H1 (cell line): ENCODE measurements around the gene UNC119. TPM values are rescaled to one million over a fixed set of nuclear protein-coding genes. Genes with fewer than 3 reads are reported as not detected.
A peak's percentile ranks its signal among the peaks of the same experiment; 100 is the strongest.

ENCODE experiments used
- CTCF ChIA-PET: fragments of 300-600 bp; sonication (Branson Sonifier 250); formaldehyde crosslinking; loops from one replicate; lab custom pipeline; 2021; ENCODE audit not compliant: partially characterized antibody; lab: Charles Lee
- POLR2A ChIA-PET: fragments of 300-600 bp; sonication (Branson Sonifier 250); formaldehyde crosslinking; loops from one replicate; lab custom pipeline; 2021; ENCODE audit warnings: inconsistent platforms; ENCODE audit not compliant: partially characterized antibody; lab: Charles Lee
- DNase-seq, 2 experiments: peaks; one replicate each; pipeline versions ENCODE4 v3.0.0 to v3.0.0-alpha.2; 2010 to 2022; ENCODE audit warnings: low spot score in 2 of 2, low read depth in 1 of 2, mixed read lengths in 1 of 2
- FAIRE-seq: peaks from 2 replicates; lab custom pipeline; 2011; peaks lifted over from hg19 to GRCh38; lab: Jason Lieb, UNC
- H2AFZ ChIP-seq: 2 replicates; pipeline ENCODE4 v1.8.1; 2012; ENCODE audit warnings: low read length, inconsistent platforms
- H2AK5ac ChIP-seq: 2 replicates; pipeline ENCODE4 v1.6.1; 2013; ENCODE audit warnings: low read depth, low read length
- H2BK120ac ChIP-seq: replicated peaks from 2 replicates; pipeline ENCODE3; 2013; ENCODE audit warnings: low read depth, low read length, inconsistent platforms
- H2BK12ac ChIP-seq: 2 replicates; pipeline ENCODE4 v1.6.1; 2013; ENCODE audit warnings: low read depth, low read length
- H2BK15ac ChIP-seq: 2 replicates; pipeline ENCODE4 v1.6.1; 2013; ENCODE audit warnings: low read length
- H2BK20ac ChIP-seq: 2 replicates; pipeline ENCODE4 v1.6.1; 2013; ENCODE audit warnings: low read length
- H2BK5ac ChIP-seq: 2 replicates; pipeline ENCODE4 v1.6.1; 2013; ENCODE audit warnings: low read depth, low read length
- H3K14ac ChIP-seq: 2 replicates; pipeline ENCODE4 v1.6.1; 2013; ENCODE audit warnings: inconsistent platforms; ENCODE audit not compliant: insufficient read length
- H3K18ac ChIP-seq: 2 replicates; pipeline ENCODE4 v1.6.1; 2013; ENCODE audit warnings: low read length; ENCODE audit errors: extremely low read depth
- H3K23ac ChIP-seq: 2 replicates; pipeline ENCODE4 v1.6.1; 2013; ENCODE audit warnings: inconsistent platforms; ENCODE audit not compliant: insufficient read length
- H3K23me2 ChIP-seq: 2 replicates; pipeline ENCODE4 v1.6.1; 2013; ENCODE audit warnings: low read depth, low read length
- H3K27ac ChIP-seq: 2 replicates; pipeline ENCODE4 v1.6.1; 2011; ENCODE audit warnings: low read depth, low read length, inconsistent platforms
- H3K27me3 ChIP-seq, 4 experiments: replicated peaks in 1 of 4; 1 replicate in 1 of 4; 2 replicates in 3 of 4; pipeline versions ENCODE4 v1.6.1 to v1.8.1; 2011 to 2013; ENCODE audit warnings: low read length in 3 of 4, mild to moderate bottlenecking in 3 of 4, inconsistent platforms in 2 of 4, mixed read lengths in 2 of 4, moderate library complexity in 1 of 4; ENCODE audit not compliant: control insufficient read depth in 3 of 4, insufficient read depth in 3 of 4; ENCODE audit errors: extremely low read depth in 1 of 4
- H3K36me3 ChIP-seq, 4 experiments: 2 replicates each; pipeline versions ENCODE4 v1.6.1 to v1.8.1; 2011 to 2013; ENCODE audit warnings: mild to moderate bottlenecking in 4 of 4, low read length in 3 of 4, moderate library complexity in 2 of 4, control low read depth in 1 of 4, inconsistent platforms in 1 of 4; ENCODE audit not compliant: insufficient read depth in 4 of 4, control insufficient read depth in 2 of 4
- H3K4ac ChIP-seq: replicated peaks from 2 replicates; pipeline ENCODE3; 2013; ENCODE audit warnings: low read length, low read depth, mixed read lengths, inconsistent platforms; ENCODE audit not compliant: insufficient read length
- H3K4me1 ChIP-seq, 4 experiments: replicated peaks in 1 of 4; 1 replicate in 1 of 4; 2 replicates in 3 of 4; pipeline versions ENCODE4 v1.6.1 to v1.8.1; 2011 to 2013; ENCODE audit warnings: low read length in 3 of 4, inconsistent platforms in 2 of 4, mixed read lengths in 1 of 4; ENCODE audit not compliant: insufficient read depth in 4 of 4, control insufficient read depth in 3 of 4
- H3K4me2 ChIP-seq, 2 experiments: 2 replicates each; pipeline versions ENCODE4 v1.6.1 to v1.8.1; 2011 to 2013; ENCODE audit warnings: low read depth in 2 of 2, low read length in 2 of 2, control low read depth in 1 of 2, inconsistent platforms in 1 of 2, mild to moderate bottlenecking in 1 of 2; ENCODE audit not compliant: insufficient read depth in 1 of 2
- H3K4me3 ChIP-seq, 4 experiments: fragments of 200-600, 300-600 bp in 1 of 4; sonication (generic), shearing (Covaris generic), sonication (Bioruptor Twin) in 1 of 4; 2 replicates each; pipeline versions ENCODE4 v1.5.1 to v1.8.1; 2011 to 2016; ENCODE audit warnings: low read length in 4 of 4, low read depth in 3 of 4, control low read depth in 2 of 4, inconsistent platforms in 2 of 4, mild to moderate bottlenecking in 2 of 4, mixed read lengths in 1 of 4, moderate library complexity in 1 of 4; ENCODE audit not compliant: insufficient read depth in 2 of 4; ENCODE audit errors: extremely low read depth in 1 of 4
- H3K56ac ChIP-seq: replicated peaks from 2 replicates; pipeline ENCODE3; 2013; ENCODE audit warnings: low read depth, mild to moderate bottlenecking, mixed read lengths, low read length, inconsistent platforms; ENCODE audit not compliant: insufficient read length
- H3K79me1 ChIP-seq: 2 replicates; pipeline ENCODE4 v1.6.1; 2013; ENCODE audit warnings: low read depth, low read length, control low read depth
- H3K79me2 ChIP-seq, 2 experiments: 2 replicates each; pipeline versions ENCODE4 v1.6.1 to v1.8.1; 2012 to 2013; ENCODE audit warnings: low read length in 2 of 2, mild to moderate bottlenecking in 2 of 2, inconsistent platforms in 1 of 2; ENCODE audit not compliant: insufficient read depth in 2 of 2, control insufficient read depth in 1 of 2
- H3K9ac ChIP-seq, 4 experiments: replicated peaks in 1 of 4; 1 replicate in 1 of 4; 2 replicates in 3 of 4; pipeline versions ENCODE4 v1.6.1 to v1.8.1; 2011 to 2013; ENCODE audit warnings: low read depth in 3 of 4, low read length in 3 of 4, control low read depth in 2 of 4, mild to moderate bottlenecking in 2 of 4, moderate library complexity in 2 of 4, inconsistent platforms in 1 of 4; ENCODE audit errors: extremely low read depth in 1 of 4
- H3K9me3 ChIP-seq, 2 experiments: 2 replicates each; pipeline versions ENCODE4 v1.6.1 to v1.8.1; 2012 to 2013; ENCODE audit warnings: mild to moderate bottlenecking in 2 of 2, moderate library complexity in 2 of 2, control low read depth in 1 of 2, inconsistent platforms in 1 of 2, low read depth in 1 of 2, low read length in 1 of 2, mixed read lengths in 1 of 2; ENCODE audit not compliant: insufficient read depth in 2 of 2
- H4K20me1 ChIP-seq, 2 experiments: replicated peaks in 1 of 2; 2 replicates each; pipeline versions ENCODE3 to v1.8.1; 2011 to 2013; ENCODE audit warnings: inconsistent platforms in 2 of 2, low read length in 2 of 2, mild to moderate bottlenecking in 1 of 2; ENCODE audit not compliant: insufficient read depth in 2 of 2, control insufficient read depth in 1 of 2
- H4K5ac ChIP-seq: 2 replicates; pipeline ENCODE4 v1.6.1; 2013; ENCODE audit warnings: low read length, low read depth, mixed read lengths, inconsistent platforms; ENCODE audit not compliant: insufficient read length
- H4K8ac ChIP-seq: 2 replicates; pipeline ENCODE4 v1.8.0; 2013; ENCODE audit warnings: mild to moderate bottlenecking, moderate library complexity, low read length, inconsistent platforms; ENCODE audit not compliant: insufficient read depth; ENCODE audit errors: extremely low read depth
- H4K91ac ChIP-seq: replicated peaks from 2 replicates; pipeline ENCODE3; 2013; ENCODE audit warnings: low read length, mixed read lengths, inconsistent platforms; ENCODE audit not compliant: insufficient read length
- CBX5 ChIP-seq: fragments of 300-800, 300-1000 bp; sonication (generic); IDR thresholded peaks from 2 replicates; pipeline ENCODE4 v1.7.1; 2016; ENCODE audit warnings: antibody characterized with exemption, low read length, low read depth
- CBX8 ChIP-seq: fragments of 300-800, 300-1000 bp; sonication (generic); IDR thresholded peaks from 2 replicates; pipeline ENCODE4 v1.7.1; 2016; ENCODE audit warnings: low read depth, low read length, borderline replicate concordance
- FOSL1 ChIP-seq: IDR thresholded peaks from 2 replicates; pipeline ENCODE4 v1.6.1; 2011; ENCODE audit warnings: mild to moderate bottlenecking, low read depth, low read length, moderate library complexity; ENCODE audit not compliant: insufficient read depth
- GTF2F1 ChIP-seq: IDR thresholded peaks from 2 replicates; pipeline ENCODE4 v1.6.1; 2012; ENCODE audit warnings: low read depth, low read length, improper control_type of control experiment, borderline replicate concordance
- HDAC2 ChIP-seq, 2 experiments: fragments of 300-600 bp in 1 of 2; sonication (generic) in 1 of 2; IDR thresholded peaks; 2 replicates each; pipeline ENCODE4 v1.6.1; 2011 to 2012; ENCODE audit warnings: low read depth in 2 of 2, low read length in 2 of 2, mild to moderate bottlenecking in 2 of 2, moderate library complexity in 2 of 2, borderline replicate concordance in 1 of 2, inconsistent platforms in 1 of 2
- KDM4A ChIP-seq: IDR thresholded peaks from one replicate; pipeline ENCODE4 v1.7.1; 2012; ENCODE audit warnings: low read depth, mild to moderate bottlenecking, moderate library complexity, low read length, inconsistent platforms; ENCODE audit not compliant: severe bottlenecking
- RAD21 ChIP-seq, 2 experiments: IDR thresholded peaks in 1 of 2; conservative IDR thresholded peaks in 1 of 2; 2 replicates each; pipeline ENCODE4 v1.6.1; 2011; ENCODE audit warnings: low read depth in 2 of 2, low read length in 2 of 2, improper control_type of control experiment in 1 of 2, inconsistent platforms in 1 of 2, mild to moderate bottlenecking in 1 of 2, moderate library complexity in 1 of 2
- RFX5 ChIP-seq: IDR thresholded peaks from 2 replicates; pipeline ENCODE4 v1.6.1; 2011; ENCODE audit warnings: low read depth, low read length, improper control_type of control experiment, borderline replicate concordance
- SIN3A ChIP-seq, 2 experiments: IDR thresholded peaks in 1 of 2; conservative IDR thresholded peaks in 1 of 2; 2 replicates each; pipeline ENCODE4 v1.6.1; 2011 to 2012; ENCODE audit warnings: low read length in 2 of 2, improper control_type of control experiment in 1 of 2, low read depth in 1 of 2, mild to moderate bottlenecking in 1 of 2
- SIRT6 ChIP-seq: IDR thresholded peaks from one replicate; pipeline ENCODE4 v1.7.1; 2012; ENCODE audit warnings: low read length, inconsistent platforms
- SP1 ChIP-seq: IDR thresholded peaks from 2 replicates; pipeline ENCODE4 v1.6.1; 2011; ENCODE audit warnings: low read depth, low read length
- SRF ChIP-seq: IDR thresholded peaks from 2 replicates; pipeline ENCODE4 v1.6.1; 2011; ENCODE audit warnings: mild to moderate bottlenecking, low read depth, low read length, moderate library complexity
- TAF7 ChIP-seq: optimal IDR thresholded peaks from 2 replicates; pipeline ENCODE3; 2011; ENCODE audit warnings: low read depth, mild to moderate bottlenecking, inconsistent platforms, low read length, moderate library complexity, borderline replicate concordance
- WGBS, 2 experiments: shearing (Covaris generic) in 1 of 2; methylation state at CpG; one replicate each; pipeline versions ENCODE4 v1.1.6 to v1.1.7; 2013 to 2015; ENCODE audit warnings: low lambda C conversion rate in 2 of 2, mixed read lengths in 2 of 2, inconsistent platforms in 1 of 2, low coverage in 1 of 2, missing lambda C conversion rate in 1 of 2; ENCODE audit not compliant: insufficient replicate concordance in 2 of 2, insufficient coverage in 1 of 2, insufficient read length in 1 of 2; ENCODE audit errors: extremely low coverage in 1 of 2, missing lambda C conversion rate in 1 of 2; 5-methylcytosine and 5-hydroxymethylcytosine counted together
- polyA plus RNA-seq, 7 experiments: library from polyadenylated mRNA; depleted of rRNA in 3 of 7; stranded (reverse) in 5 of 7; unstranded in 2 of 7; fragments of >200 nt in 5 of 7; fragments of 200-250 nt in 2 of 7; gene quantifications; 1 replicate in 5 of 7; 2 replicates in 1 of 7; 4 replicates in 1 of 7; pipeline versions ENCODE4 v1.2.1 to v1.2.3, GENCODE V29; 2011 to 2013; ENCODE audit warnings: missing spikeins in 2 of 7, mixed read lengths in 2 of 7
- total RNA-seq: library from RNA; stranded (reverse); fragmentation: NEBNext Ultra II Directional; extraction: Animal tissue kit (Norgen Biotek cat#: 25700); gene quantifications from 2 replicates; pipeline ENCODE4 v1.2.1, GENCODE V29; 2021

Gene UNC119
- total and polyA plus RNA-seq, 2 of the 8 experiments (the other 6 are each of a cell fraction or from before 2014, with no cell fraction given), result 43.5 to 94.4 TPM

- H2BK120ac ChIP-seq, result no peak overlapping the region
- TF ChIP-seq CBX8, result no peak
- TF ChIP-seq FOSL1, result no peak
- TF ChIP-seq TAF7, result no peak
- no peak for TF ChIP-seq KDM4A
- no peak for TF ChIP-seq SIN3A (conservative IDR thresholded peaks at IDR 0.05 in 1 of 2, IDR thresholded peaks at IDR 0.05 in 1 of 2; ENCODE audit: low read depth in 1 of 2, low read length in 2 of 2)
- TF ChIP-seq SRF, result no peak
- no peak for TF ChIP-seq SP1
- no peak for TF ChIP-seq GTF2F1
- no peak for TF ChIP-seq HDAC2 (IDR thresholded peaks at IDR 0.05; ENCODE audit: borderline replicate concordance in 1 of 2, low read depth in 2 of 2, low read length in 2 of 2)
- TF ChIP-seq CBX5, result no peak
- no peak for TF ChIP-seq RAD21 (IDR thresholded peaks at IDR 0.05 in 1 of 2, conservative IDR thresholded peaks at IDR 0.05 in 1 of 2; ENCODE audit: low read depth in 2 of 2, low read length in 2 of 2)
- no peak for TF ChIP-seq RFX5
- TF ChIP-seq SIRT6, result no peak
These were observed 53.1 kb downstream of the UNC119 start for GRCh38 chr17:28499364-28499664.

More at GRCh38 chr17:28499364-28499664, 53.1 kb downstream of the UNC119 start:
- Histone ChIP-seq H3K4me1 (peaks cover 0 to 34% (median 9%) of the 10 kb centered on the region in 4 experiments; a peak in 6 of 7 replicates), H3K9ac (no peak overlapping the region), H3K27me3 (no peaks in the 10 kb centered on the region), H4K8ac (peak overlapping the region; percentile 11), H3K23ac (no peak overlapping the region), H3K18ac (no peak overlapping the region), H2AK5ac (no peak overlapping the region), H2BK12ac (peak overlapping the region; percentile 39; the same call in 1 of the 2 replicates), H3K4ac (no peak overlapping the region), H2BK5ac (no peak overlapping the region), H3K79me1 (no peaks in the 10 kb centered on the region), H3K4me3 (no peak overlapping the region), H3K4me2 (no peak overlapping the region), H2AFZ (no peak overlapping the region), H3K27ac (no peak overlapping the region), H2BK20ac (0 out of 2 replicates have a peak overlapping the region, but pooled peaks have one; percentile 98), H3K36me3 (no peaks in the 10 kb centered on the region), H3K56ac (no peak overlapping the region), H3K9me3 (no peaks in the 10 kb centered on the region), H2BK15ac (peak overlapping the region; percentile 97; the same call in 1 of the 2 replicates), H3K14ac (no peak overlapping the region), H4K20me1 (no peaks in the 10 kb centered on the region), H4K5ac (no peak overlapping the region), H4K91ac (peak overlapping the region; percentile 45), H3K23me2 (no peaks in the 10 kb centered on the region), H3K79me2 (no peaks in the 10 kb centered on the region)
- ChIA-PET POLR2A (interaction anchor here (0.6 kb wide), 1 partner anchor 36 kb away, joined by 3 read pairs; no protein-coding TSS in a partner anchor), CTCF (interaction anchor here (1.2 to 21.4 kb wide), 4 partner anchors 11 to 116 kb away, joined by 3 to 547 read pairs (median 10); no protein-coding TSS in a partner anchor)
- FAIRE-seq (no peak), DNase-seq (no peak)
- WGBS, 2 experiments, result 87% methylated on average over 9 of the region's 9 CpGs; no CpG with 5 or more reads in 1 of the 2 experiments
